Measurements from ENCODE around the gene HMX1. TPM values are rescaled to one million over a fixed set of nuclear protein-coding genes. Genes with fewer than 3 reads are reported as not detected.

Gene HMX1
- total RNA-seq, 4 donors from 2014 or later = not detected

DNA sequence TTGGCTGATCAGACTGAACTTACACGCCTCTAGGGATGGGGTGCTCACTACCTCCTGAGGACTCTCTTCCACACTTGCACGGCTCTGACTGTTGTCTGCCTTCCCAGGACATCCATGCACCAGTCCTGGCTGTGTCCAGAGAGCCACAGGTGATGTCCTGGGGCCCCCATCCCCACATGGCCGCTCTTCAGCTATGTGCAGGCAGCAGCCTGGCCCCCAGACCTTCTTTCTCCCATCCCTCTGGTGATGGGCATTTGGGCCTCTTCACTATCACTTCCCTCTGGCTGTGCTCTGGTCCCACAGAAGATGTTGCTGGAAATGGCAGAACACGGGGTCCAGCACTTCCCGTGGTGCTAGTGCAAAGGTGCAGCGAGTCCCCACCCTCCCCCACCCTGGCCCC, 40.9 kb upstream of the HMX1 start:
- Histone ChIP-seq H3K9me3 (no peaks in the 10 kb centered on the region), H3K36me3 (no peaks in the 10 kb centered on the region), H3K4me1 (peaks cover 0 to 5% (median 0%) of the 10 kb centered on the region in 3 donors), H3K27me3 (peaks cover 77% of the 10 kb centered on the region), H3K4me3 (no peak overlapping the region), H3K27ac (no peak overlapping the region)
- TF ChIP-seq EP300 (IDR thresholded peaks at IDR 0.05) (no peak), POLR2A (IDR thresholded peaks at IDR 0.05) (no peak), POLR2AphosphoS5 (IDR thresholded peaks at IDR 0.05) (no peak)
- TF ChIP-seq, protein P1, sequence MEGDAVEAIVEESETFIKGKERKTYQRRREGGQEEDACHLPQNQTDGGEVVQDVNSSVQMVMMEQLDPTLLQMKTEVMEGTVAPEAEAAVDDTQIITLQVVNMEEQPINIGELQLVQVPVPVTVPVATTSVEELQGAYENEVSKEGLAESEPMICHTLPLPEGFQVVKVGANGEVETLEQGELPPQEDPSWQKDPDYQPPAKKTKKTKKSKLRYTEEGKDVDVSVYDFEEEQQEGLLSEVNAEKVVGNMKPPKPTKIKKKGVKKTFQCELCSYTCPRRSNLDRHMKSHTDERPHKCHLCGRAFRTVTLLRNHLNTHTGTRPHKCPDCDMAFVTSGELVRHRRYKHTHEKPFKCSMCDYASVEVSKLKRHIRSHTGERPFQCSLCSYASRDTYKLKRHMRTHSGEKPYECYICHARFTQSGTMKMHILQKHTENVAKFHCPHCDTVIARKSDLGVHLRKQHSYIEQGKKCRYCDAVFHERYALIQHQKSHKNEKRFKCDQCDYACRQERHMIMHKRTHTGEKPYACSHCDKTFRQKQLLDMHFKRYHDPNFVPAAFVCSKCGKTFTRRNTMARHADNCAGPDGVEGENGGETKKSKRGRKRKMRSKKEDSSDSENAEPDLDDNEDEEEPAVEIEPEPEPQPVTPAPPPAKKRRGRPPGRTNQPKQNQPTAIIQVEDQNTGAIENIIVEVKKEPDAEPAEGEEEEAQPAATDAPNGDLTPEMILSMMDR (IDR thresholded peaks at IDR 0.05) = no peak
- no peak for ATAC-seq
- 70% methylated on average over 2 of the region's 6 CpGs for WGBS, 2 donors (ENCODE audit: low coverage in 1 of 2)

DNA sequence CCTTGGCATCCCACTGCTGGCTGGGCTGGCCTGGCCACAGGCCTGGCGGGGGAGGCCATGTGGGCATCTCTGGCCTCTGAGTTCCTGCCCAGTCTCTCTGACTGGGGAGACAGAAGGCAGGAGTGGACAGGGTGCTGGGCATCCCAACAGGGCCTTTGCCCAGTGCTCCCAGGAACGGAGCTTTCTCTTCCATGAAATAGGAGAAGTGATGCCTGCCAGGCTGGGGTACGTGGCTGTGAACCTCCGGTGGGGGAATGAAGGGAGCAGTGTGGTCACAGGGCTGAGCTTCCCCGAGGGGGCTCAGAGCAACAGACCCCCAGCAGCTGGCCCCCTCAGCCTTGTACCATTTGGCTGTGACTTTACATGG, 40.4 kb upstream of the HMX1 start:
- Histone ChIP-seq H3K4me3 (no peak overlapping the region), H3K36me3 (no peaks in the 10 kb centered on the region), H3K27ac (no peak overlapping the region), H3K27me3 (peaks cover 78% of the 10 kb centered on the region), H3K4me1 (peaks cover 0 to 5% (median 0%) of the 10 kb centered on the region in 3 donors), H3K9me3 (no peaks in the 10 kb centered on the region)
- WGBS, 2 donors (ENCODE audit: low coverage in 1 of 2) = 70% methylated on average over 2 of the region's 5 CpGs; no CpG with 5 or more reads in 1 of the 2 donors
- TF ChIP-seq POLR2A (IDR thresholded peaks at IDR 0.05) (no peak), POLR2AphosphoS5 (IDR thresholded peaks at IDR 0.05) (no peak), EP300 (IDR thresholded peaks at IDR 0.05) (no peak)
- TF ChIP-seq, protein P1 (IDR thresholded peaks at IDR 0.05) = no peak
- ATAC-seq = no peak

DNA sequence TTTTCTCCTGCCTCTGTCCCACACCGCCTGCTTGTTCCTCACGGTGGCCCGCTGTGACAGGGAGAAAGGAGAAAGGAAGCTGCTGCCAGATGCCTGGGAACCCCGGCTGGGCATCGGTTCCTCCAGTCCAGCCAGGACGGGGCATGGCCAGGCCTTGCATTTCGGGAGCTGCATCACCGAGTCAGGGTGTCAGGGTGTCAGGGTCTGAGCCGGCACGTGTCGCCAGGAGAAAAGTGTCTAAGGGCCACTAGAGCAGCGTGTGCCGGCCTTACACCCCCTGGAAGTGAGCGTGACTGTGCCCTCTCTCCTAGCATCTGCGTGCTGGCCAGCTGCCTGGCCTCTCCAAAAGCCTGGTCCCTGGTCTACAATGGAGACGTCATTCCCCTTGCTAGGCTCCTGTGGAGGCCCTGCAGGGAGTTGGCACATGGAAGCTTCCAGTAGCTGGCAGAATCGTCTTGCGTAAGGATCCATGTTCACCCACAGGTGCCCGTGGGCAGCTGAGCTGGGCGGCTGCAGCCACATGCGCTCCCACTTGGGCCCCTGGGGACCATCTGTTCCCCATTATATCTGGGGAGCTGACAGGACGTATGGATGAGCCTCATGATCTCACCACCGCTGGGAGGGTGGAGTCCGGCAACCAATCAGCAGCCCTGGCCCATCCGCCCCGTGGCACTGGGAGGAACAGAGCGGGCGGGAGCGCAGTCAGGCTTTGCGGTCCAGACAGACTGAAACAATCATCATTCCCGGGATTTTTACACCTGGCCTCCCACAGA, 39.9 kb upstream of the HMX1 start:
- no peak overlapping the region for H3K27ac ChIP-seq
- H3K4me1 ChIP-seq = peaks cover 0 to 5% (median 0%) of the 10 kb centered on the region in 3 donors
- TF ChIP-seq, protein P1 (IDR thresholded peaks at IDR 0.05) = no peak
- TF ChIP-seq EP300 (IDR thresholded peaks at IDR 0.05) (no peak), POLR2A (IDR thresholded peaks at IDR 0.05) (no peak), POLR2AphosphoS5 (IDR thresholded peaks at IDR 0.05) (no peak)
- no peaks in the 10 kb centered on the region for H3K9me3 ChIP-seq
- H3K36me3 ChIP-seq = no peaks in the 10 kb centered on the region
- peaks cover 78% of the 10 kb centered on the region for H3K27me3 ChIP-seq
- H3K4me3 ChIP-seq = no peak overlapping the region
- no peak for ATAC-seq
- WGBS, 2 donors (ENCODE audit: low coverage in 1 of 2) = 85% methylated on average over 5 of the region's 31 CpGs; no CpG with 5 or more reads in 1 of the 2 donors

DNA sequence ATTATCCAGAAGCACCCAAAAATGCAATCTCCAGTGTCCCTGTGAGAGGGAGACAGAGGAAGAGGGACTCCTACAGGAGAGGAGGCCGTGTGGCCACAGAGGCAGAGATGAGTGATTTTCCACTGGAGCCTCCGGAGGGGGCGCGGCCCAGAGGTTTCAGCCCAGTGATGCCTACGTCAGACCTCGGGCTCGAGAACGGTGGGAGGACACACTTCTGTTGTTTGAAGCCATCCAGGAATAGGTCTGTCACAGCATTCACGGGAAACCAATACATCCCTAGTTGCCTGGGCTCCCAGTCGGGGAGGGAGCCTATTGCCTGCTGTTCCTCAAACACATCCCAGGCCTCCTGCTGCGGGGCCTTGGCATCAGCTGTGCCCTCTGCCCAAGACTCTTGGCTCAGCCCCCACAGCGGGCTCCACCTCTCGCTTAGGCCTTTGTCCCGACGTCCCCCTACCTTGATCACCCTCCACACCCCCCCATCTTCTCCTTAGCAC, 39.2 kb upstream of the HMX1 start:
- WGBS, 2 donors (ENCODE audit: low coverage in 1 of 2) = 40 to 80% methylated on average over 4 to 9 of the region's 15 CpGs
- Histone ChIP-seq H3K36me3 (no peaks in the 10 kb centered on the region), H3K27ac (no peak overlapping the region), H3K4me3 (no peak overlapping the region), H3K9me3 (no peaks in the 10 kb centered on the region), H3K27me3 (peaks cover 78% of the 10 kb centered on the region), H3K4me1 (peaks cover 0 to 5% (median 0%) of the 10 kb centered on the region in 3 donors)
- TF ChIP-seq POLR2A (IDR thresholded peaks at IDR 0.05) (no peak), POLR2AphosphoS5 (IDR thresholded peaks at IDR 0.05) (no peak), EP300 (IDR thresholded peaks at IDR 0.05) (no peak)
- TF ChIP-seq, protein P1 (IDR thresholded peaks at IDR 0.05) = no peak
- no peak for ATAC-seq

All from gastroesophageal sphincter (tissue), 4 donors.